GM21381 (cell line): Measurements from ENCODE around the gene PPFIA2.

ENCODE experiments used
- ATAC-seq: cut with Tn5 transposase; IDR thresholded peaks from one replicate; pipeline ENCODE4 v1.9.1; 2021; ENCODE audit warnings: mild to moderate bottlenecking, moderate library complexity; ENCODE audit not compliant: unreplicated experiment

The PPFIA2 gene

DNA sequence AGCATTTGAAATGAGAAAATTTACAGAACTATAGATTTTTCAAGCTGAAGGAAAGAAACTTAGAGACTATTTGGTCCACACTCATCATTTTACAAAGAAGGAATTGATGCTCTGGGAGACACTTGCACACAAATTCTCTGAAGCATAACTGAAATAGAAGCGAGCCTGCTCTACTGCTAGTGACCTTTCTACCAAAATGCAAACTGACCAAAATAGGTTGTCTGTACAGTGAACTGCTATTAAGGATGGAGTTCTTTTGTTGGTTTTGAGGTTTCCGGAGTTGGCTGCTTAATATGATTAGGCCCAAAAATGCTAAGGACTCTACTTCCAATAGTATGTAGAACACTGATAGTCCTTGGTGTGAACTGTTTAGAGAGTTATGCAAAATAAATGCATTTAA lies 194.9 kb downstream of the PPFIA2 start:
- ATAC-seq: no peak

DNA sequence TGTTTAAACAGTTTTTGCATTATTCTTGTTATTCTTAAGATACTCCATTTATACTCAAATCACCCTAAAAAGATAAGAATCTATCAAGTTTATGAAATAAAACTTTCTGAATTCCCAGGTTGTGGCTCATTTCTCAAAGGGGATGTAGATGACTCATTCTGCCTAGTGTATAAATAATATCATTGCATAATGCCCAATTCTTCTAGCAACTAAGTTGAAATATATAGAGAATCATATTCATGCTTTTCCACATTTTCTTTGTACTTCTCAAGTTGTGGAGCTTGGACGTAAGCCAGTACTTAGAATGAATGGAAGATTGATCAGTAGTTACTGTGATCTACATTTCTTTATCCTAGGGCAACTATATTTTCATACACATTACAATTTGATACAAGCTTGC lies 201.1 kb downstream of the PPFIA2 start:
- no peak for ATAC-seq

DNA sequence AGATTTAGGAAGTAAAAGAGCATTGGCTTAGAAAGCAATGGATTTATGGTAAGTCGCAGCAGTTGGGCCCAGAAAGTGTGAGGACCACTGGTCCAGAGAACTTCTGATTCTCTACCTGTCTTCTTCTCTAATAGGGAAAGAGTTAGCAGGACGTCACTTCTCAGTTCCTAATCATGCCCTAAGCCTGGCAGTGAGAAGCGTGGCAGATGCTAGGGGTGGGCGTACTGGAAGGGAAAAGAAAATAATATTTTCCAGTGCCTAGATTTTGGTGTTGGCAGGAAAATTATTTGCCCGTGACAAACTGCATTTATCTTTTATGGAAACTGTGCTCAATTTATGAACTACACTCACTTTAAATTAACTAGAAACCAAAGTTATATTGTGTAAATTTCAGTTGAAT lies 212.3 kb downstream of the PPFIA2 start:
- ATAC-seq: no peak

GRCh38 chr12:81543621-81544139 lies 215.5 kb downstream of the PPFIA2 start:
- ATAC-seq: no peak

DNA sequence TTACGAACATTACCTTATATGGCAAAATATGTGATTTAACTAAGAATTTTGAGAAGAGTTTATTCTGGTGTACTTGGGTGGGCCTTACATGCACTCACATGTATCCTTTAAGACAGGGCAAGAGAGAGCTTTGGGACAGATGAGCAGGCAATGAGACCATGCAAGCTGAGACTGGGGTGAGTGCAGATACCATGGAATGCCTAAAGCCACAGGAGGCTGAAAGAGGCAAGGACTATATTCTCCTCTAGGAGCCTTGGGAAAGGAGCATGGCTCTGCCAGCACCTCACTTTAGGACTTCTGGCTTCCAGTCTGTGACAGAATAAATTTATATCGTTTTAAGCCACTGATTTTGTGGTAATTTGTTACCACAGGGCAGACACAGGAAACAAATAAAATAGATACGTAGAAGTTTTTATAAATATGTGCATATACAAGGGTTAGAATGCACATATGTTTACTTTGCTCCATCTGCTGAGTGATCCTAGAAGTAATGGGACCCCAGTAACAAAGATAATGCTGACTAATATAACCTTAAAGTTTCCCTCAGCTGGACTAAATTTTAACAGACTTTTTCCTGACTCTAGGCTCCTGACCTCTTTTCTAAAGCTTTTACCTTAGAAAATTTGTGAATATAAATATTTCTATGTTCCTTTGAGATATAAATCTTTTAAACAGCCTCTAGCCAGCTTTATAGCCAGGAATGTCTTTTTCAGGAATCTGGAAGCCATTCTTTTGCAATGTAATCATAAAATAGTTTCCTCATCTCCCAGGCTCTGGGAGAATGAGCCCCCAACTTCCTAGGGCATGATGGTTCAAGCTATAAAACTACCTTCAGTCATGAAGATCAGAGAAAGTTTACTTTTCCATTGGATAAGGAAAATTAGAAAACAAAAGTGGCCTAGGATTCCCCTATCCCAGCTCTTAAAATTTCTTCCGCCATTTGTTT lies 216.8 kb downstream of the PPFIA2 start:
- no peak for ATAC-seq

- no peak for ATAC-seq
Measured at GRCh38 chr12:81541121-81541520, 218.0 kb downstream of the PPFIA2 start.

DNA sequence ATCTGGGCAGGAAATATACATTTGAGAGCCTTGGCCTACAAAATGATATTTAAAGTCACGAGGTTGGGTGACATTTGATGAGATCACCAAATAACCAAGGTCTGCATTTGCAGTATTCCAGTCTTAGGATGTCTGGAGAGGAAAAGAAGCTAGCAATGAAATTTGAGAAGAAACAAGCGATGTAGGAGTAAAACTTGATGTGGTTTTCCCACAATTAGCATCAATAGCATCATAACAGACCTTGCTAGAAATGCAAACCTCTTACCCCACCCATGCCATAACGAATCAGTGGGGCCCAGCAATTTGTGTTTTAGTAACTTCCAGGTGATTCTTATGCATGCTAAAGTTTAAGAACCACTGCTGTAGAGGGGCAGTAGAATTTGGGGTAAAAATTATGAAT lies 219.9 kb downstream of the PPFIA2 start:
- ATAC-seq: no peak

- ATAC-seq: no peak
Measured at GRCh38 chr12:81533054-81533453, 226.1 kb downstream of the PPFIA2 start.

DNA sequence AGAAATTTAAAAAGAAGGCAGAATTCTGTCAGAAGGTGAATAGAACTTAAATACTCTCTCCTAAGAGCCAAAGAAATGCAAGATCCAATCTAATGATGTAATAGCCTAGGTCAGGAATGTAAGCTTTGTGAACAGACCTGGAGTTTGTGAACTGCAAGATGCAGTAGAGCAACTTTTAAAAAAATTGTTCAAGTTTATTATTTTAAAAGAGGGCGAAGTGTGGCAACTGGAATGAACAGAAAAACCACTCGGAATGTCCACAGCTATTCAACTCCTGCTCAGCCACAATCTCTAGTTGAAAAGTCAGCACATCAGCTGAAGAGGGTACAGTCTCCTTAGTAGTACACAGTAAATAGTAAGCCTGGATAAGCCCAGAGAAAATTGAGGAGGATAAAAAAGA lies 228.8 kb downstream of the PPFIA2 start:
- ATAC-seq: no peak

DNA sequence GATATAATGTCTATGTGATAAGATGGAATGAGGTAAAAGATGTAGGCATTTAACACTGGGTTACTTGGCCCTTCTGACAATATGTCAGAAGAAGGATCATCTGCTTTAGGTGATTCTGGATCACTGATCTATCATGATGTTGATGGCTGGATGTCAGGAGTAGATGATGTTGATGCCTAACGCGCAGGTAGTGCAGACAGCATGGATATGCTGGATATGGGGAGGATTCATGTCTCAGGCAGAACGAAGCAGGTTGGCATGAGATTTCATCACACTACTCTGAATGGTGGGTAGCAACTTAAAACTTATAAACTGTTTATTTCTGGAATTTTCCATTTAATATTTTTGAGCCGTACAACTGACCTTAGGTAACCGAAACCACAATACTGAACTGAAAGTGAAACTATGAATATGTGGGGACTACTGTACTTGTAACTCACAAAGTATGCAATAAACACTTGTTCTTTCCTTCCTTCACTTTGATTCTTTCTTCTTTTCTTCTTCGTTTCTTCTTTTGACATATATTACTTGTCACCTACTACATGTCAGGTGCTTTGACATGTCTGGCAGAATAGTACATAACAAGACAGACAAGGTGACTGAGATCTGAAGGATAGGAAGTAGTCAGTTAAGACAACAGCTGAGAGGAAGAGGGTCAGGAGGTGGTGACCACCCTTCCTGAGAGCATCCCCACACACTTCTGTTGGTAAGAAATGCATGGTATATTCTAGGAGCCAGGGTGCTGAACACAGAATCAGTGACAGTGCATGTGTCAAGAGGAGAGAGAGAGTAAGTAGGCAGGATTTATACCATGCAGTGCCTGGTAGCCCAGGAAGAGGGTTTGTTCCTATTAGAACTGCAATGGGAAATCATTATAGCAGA lies 238.8 kb downstream of the PPFIA2 start:
- ATAC-seq: peak; percentile 65

GRCh38 chr12:81518638-81519037 lies 240.5 kb downstream of the PPFIA2 start:
- no peak for ATAC-seq

DNA sequence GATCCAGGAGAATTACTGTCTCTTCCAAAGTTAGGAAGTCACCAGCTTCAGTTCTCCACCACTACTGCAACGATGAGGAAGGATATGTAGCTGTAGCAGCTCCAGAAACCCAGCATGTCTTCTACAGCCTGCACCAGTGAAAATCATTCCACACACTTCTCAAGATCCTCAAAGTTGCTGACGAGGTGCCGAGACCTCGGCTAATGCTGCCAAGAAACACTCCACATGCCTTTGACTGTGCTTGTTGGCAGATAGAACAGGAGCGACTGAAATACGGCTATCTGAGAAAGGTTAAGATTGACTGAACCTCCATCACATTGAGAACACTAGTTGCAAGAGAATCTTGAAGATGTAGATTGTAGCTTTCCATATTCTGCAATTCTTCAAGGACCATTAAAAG lies 241.9 kb downstream of the PPFIA2 start:
- ATAC-seq: no peak

DNA sequence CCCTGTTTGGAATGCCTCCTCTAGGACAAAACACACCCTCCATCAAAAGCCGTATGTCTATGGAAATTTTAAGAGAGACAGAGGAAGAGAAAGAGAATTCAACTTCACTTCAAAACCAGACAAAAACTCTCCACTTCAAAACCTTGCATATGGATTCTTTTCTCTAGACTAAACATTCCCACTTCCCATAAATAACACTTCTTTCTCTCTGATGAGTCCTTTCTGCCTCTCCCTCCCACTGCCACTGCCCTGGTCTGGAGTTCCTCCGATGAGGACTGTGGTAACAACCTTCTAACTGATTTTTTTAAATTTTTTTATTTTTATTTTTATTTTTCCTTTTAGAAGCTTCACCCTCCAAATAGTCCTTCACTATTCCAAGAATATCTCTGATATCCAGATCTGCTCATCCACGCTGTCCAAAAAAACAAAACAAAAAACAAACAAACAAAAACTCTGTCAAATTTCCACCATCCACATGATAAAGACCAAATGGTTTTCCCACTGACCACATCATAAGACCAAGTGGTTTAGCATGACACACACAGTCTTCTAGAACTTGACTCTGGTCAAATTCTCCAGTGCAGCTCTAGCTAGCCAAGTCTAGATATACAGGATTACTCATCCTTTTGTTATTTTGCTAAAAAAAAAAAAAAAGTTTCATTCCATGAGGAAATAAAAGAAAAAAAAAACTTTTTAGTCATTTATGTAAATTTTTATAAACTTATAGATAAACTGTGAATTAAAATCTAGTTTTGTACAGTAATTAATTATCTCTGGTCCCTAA lies 256.0 kb downstream of the PPFIA2 start:
- no peak for ATAC-seq

- no peak for ATAC-seq
Measured at GRCh38 chr12:81500788-81501187, 258.4 kb downstream of the PPFIA2 start.

DNA sequence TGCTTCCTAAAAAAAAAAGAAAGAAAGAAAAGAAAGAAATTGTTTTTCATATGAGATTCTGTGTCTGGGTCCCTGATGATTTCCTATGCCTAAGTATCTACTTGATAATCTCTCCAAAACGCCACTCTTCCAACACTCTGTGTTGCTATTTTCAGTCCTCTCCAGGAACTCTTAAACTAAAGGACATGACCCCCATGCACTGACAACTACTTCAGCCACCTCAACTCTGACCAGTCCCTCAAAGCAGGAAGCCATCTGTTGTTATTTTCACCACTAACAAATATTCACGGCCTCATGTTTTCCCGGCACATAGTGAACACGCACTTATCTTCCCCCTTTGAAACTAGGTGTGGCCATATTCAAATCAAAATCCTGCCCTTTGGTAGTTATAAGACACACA lies 259.3 kb downstream of the PPFIA2 start:
- no peak for ATAC-seq

- no peak for ATAC-seq
Measured at GRCh38 chr12:81492131-81492720, 266.9 kb downstream of the PPFIA2 start.

GRCh38 chr12:81472934-81473333 lies 286.2 kb downstream of the PPFIA2 start:
- ATAC-seq: no peak

- no peak for ATAC-seq
Measured at GRCh38 chr12:81470923-81471322, 288.2 kb downstream of the PPFIA2 start.

DNA sequence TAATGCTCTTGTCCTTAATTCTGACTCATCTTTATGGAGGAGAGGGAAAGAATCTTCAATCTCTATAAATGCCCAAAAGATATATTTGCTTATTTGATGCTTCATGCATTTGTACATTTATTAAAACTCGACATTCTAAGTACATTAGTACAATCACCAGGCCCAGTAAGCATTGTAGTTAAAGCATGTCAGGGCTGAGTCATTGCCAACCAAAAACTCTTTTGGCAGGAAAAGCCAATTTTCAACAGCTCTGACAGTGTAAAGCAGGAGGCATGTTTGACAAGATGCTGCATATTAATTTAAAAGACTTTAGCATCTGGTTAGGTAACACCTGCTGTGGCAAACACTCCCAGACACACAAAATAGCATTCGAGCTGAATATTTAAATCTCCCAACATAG lies 290.9 kb downstream of the PPFIA2 start:
- no peak for ATAC-seq

DNA sequence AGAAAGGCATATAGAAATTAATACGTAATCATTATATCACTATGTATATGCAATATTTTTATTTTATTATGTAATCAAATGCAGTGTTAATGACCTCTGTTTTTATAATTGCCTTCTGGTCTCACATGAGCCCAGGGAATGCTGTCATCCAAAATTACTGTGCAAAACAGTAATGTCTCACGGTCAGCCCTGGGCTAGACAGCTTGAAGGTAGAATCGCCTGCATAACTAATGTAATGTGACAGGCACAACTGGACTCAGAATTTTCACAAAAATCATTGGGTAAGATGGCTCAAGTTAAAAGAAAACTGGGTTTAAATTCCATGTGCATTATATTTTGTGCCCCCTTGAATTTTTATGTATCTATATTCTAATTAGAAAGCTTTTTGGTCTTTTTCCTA lies 293.3 kb downstream of the PPFIA2 start:
- ATAC-seq: no peak
